Endothelial cell of umbilical vein (primary cell): ENCODE data around the gene C13orf46. TPM values are rescaled to one million over a fixed set of nuclear protein-coding genes. Genes with fewer than 3 reads are reported as not detected.

ENCODE experiments used
- BruUV-seq: library from RNA; stranded (reverse); fragments of 400-500 nt; replicated peaks from 2 replicates; lab custom pipeline; 2021; lab: Mats Ljungman, UMichigan
- CTCF ChIA-PET: fragments of 300-600, 350-600 bp; sonication (Branson Sonifier 250); formaldehyde crosslinking; loops from one replicate; lab custom pipeline; 2021; ENCODE audit warnings: antibody characterized with exemption, inconsistent platforms; lab: Charles Lee
- POLR2A ChIA-PET: fragments of 300-600, 350-600 bp; sonication (Branson Sonifier 250); formaldehyde crosslinking; loops from one replicate; lab custom pipeline; 2021; ENCODE audit warnings: antibody characterized with exemption, inconsistent platforms; lab: Charles Lee
- DNase-seq: peaks from one replicate; pipeline ENCODE4 v3.0.0-alpha.2; 2011; ENCODE audit warnings: low read depth, low spot score
- FAIRE-seq: peaks from 2 replicates; lab custom pipeline; 2011; peaks lifted over from hg19 to GRCh38; lab: Jason Lieb, UNC
- H2AFZ ChIP-seq: 2 replicates; pipeline ENCODE4 v1.6.0; 2012; ENCODE audit warnings: low read depth, low read length, control low read depth, inconsistent platforms
- H3K27ac ChIP-seq: 2 replicates; pipeline ENCODE4 v1.5.1; 2011; ENCODE audit warnings: low read depth, mild to moderate bottlenecking, control low read depth, low read length, moderate library complexity; ENCODE audit not compliant: insufficient read depth
- H3K27me3 ChIP-seq, 2 experiments: 2 replicates each; pipeline versions ENCODE4 v1.6.0 to v1.6.1; 2011; ENCODE audit warnings: low read length in 2 of 2, mixed read lengths in 1 of 2; ENCODE audit not compliant: control insufficient read depth in 2 of 2, insufficient read depth in 2 of 2
- H3K36me3 ChIP-seq, 2 experiments: 2 replicates in 1 of 2; 3 replicates in 1 of 2; pipeline ENCODE4 v1.5.1; 2011; ENCODE audit warnings: low read length in 2 of 2, mild to moderate bottlenecking in 1 of 2, moderate library complexity in 1 of 2; ENCODE audit not compliant: control insufficient read depth in 2 of 2, insufficient read depth in 2 of 2; ENCODE audit errors: extremely low read depth in 1 of 2
- H3K4me1 ChIP-seq: 3 replicates; pipeline ENCODE4 v1.5.1; 2011; ENCODE audit warnings: mild to moderate bottlenecking, low read length; ENCODE audit not compliant: control insufficient read depth, insufficient read depth; ENCODE audit errors: extremely low read depth
- H3K4me2 ChIP-seq: 2 replicates; pipeline ENCODE4 v1.6.1; 2011; ENCODE audit warnings: low read length, control low read depth, mixed read lengths; ENCODE audit not compliant: insufficient read depth
- H3K4me3 ChIP-seq, 3 experiments: fragments of 200-600 bp in 1 of 3; sonication (generic), shearing (Covaris generic) in 1 of 3; replicated peaks in 1 of 3; 2 replicates each; pipeline ENCODE4 v1.5.1; 2011 to 2016; ENCODE audit warnings: control low read depth in 3 of 3, low read length in 3 of 3, mild to moderate bottlenecking in 2 of 3, inconsistent platforms in 1 of 3, low read depth in 1 of 3, moderate library complexity in 1 of 3; ENCODE audit not compliant: insufficient read depth in 1 of 3
- H3K79me2 ChIP-seq: 2 replicates; pipeline ENCODE4 v1.6.0; 2012; ENCODE audit warnings: low read length, inconsistent platforms; ENCODE audit not compliant: control insufficient read depth, insufficient read depth
- H3K9ac ChIP-seq: replicated peaks from 2 replicates; pipeline ENCODE3; 2011; ENCODE audit warnings: low read length, control low read depth; ENCODE audit not compliant: insufficient read depth; ENCODE audit errors: extremely low read depth
- H3K9me1 ChIP-seq: replicated peaks from 3 replicates; pipeline ENCODE4 v1.6.0; 2011; ENCODE audit warnings: mild to moderate bottlenecking, low read length; ENCODE audit not compliant: control insufficient read depth, insufficient read depth; ENCODE audit errors: extremely low read depth
- H3K9me3 ChIP-seq: replicated peaks from 2 replicates; pipeline ENCODE4 v1.5.1; 2012; ENCODE audit warnings: low read length, inconsistent platforms; ENCODE audit not compliant: control insufficient read depth, insufficient read depth
- H4K20me1 ChIP-seq: replicated peaks from 2 replicates; pipeline ENCODE3; 2011; ENCODE audit warnings: mild to moderate bottlenecking, low read length; ENCODE audit not compliant: control insufficient read depth, insufficient read depth; ENCODE audit errors: extremely low read depth
- CTCF ChIP-seq, 2 donors: IDR thresholded peaks; 1 replicate in 1 of 2; 2 replicates in 1 of 2; pipeline ENCODE4 v1.5.1; 2011; ENCODE audit warnings: low read length in 2 of 2, mild to moderate bottlenecking in 2 of 2, moderate library complexity in 2 of 2, control low read depth in 1 of 2, inconsistent platforms in 1 of 2, low read depth in 1 of 2; ENCODE audit not compliant: insufficient read depth in 1 of 2; ENCODE audit errors: extremely low read depth in 1 of 2
- EZH2 ChIP-seq: IDR thresholded peaks from 2 replicates; pipeline ENCODE4 v1.6.1; 2012; ENCODE audit warnings: borderline replicate concordance, low read depth, mild to moderate bottlenecking, moderate library complexity, low read length, inconsistent platforms; ENCODE audit not compliant: severe bottlenecking
- FOS ChIP-seq: IDR thresholded peaks from 2 replicates; pipeline ENCODE4 v1.6.1; 2011; ENCODE audit warnings: mild to moderate bottlenecking, low read length, moderate library complexity, borderline replicate concordance; ENCODE audit not compliant: insufficient read depth
- GATA2 ChIP-seq: IDR thresholded peaks from 2 replicates; pipeline ENCODE4 v1.7.0; 2011; ENCODE audit warnings: low read depth, mild to moderate bottlenecking, moderate library complexity, mixed read lengths, low read length; ENCODE audit not compliant: insufficient read length, insufficient read depth
- MAX ChIP-seq: IDR thresholded peaks from 2 replicates; pipeline ENCODE4 v1.6.1; 2011; ENCODE audit not compliant: insufficient read depth, insufficient read length
- POLR2AphosphoS5 ChIP-seq: IDR thresholded peaks from 2 replicates; pipeline ENCODE4 v1.6.1; 2012; ENCODE audit warnings: low read depth, mild to moderate bottlenecking, control low read depth, low read length, moderate library complexity; ENCODE audit not compliant: insufficient read depth
- dilution Hi-C: fragments of 300-500 bp; cut with MboI; formaldehyde crosslinking; loops from one replicate; pipeline ENCODE4 v1.15.0; 2019; ENCODE audit warnings: low sequenced_read_pairs; ENCODE audit not compliant: extremely low pct_ligation_motif_present
- intact Hi-C: fragments of 100-400 bp; cut with micrococcal nuclease; formaldehyde crosslinking; loops from one replicate; pipeline ENCODE4 v1.10.0; 2022
- polyA plus RNA-seq, 4 experiments: library from polyadenylated mRNA; depleted of rRNA in 3 of 4; stranded (reverse) in 3 of 4; unstranded in 1 of 4; fragments of >200 nt; gene quantifications; 2 replicates each; pipeline versions ENCODE4 v1.2.1 to v1.2.3, GENCODE V29; 2011 to 2012; ENCODE audit warnings: missing spikeins in 1 of 4
- total RNA-seq: library from RNA; stranded (reverse); gene quantifications from 2 replicates; pipeline ENCODE4 v1.2.3, GENCODE V29; 2021

Gene C13orf46
- total and polyA plus RNA-seq, 2 donors (not counting 3 experiments of a cell fraction or from before 2014, with no cell fraction given) = 1.3 to 1.7 TPM

GRCh38 chr13:113929628-113930615 is 44.0 kb downstream of the C13orf46 start:
- Histone ChIP-seq H3K4me2 (no peak overlapping the region), H3K9me3 (no peaks in the 10 kb centered on the region), H4K20me1 (no peaks in the 10 kb centered on the region), H3K4me3 (no peak overlapping the region), H3K79me2 (no peaks in the 10 kb centered on the region), H3K36me3 (no peaks in the 10 kb centered on the region), H2AFZ (no peak overlapping the region), H3K27me3 (peaks cover 0 to 5% of the 10 kb centered on the region in 2 experiments), H3K27ac (no peak overlapping the region), H3K9ac (no peak overlapping the region), H3K4me1 (no peaks in the 10 kb centered on the region), H3K9me1 (no peaks in the 10 kb centered on the region)
- dilution Hi-C loops = no loop called here
- ChIA-PET CTCF (interaction anchor here (0.9 to 1.4 kb wide), 2 partner anchors 13 to 17 kb away, joined by 3 read pairs; no protein-coding TSS in a partner anchor), POLR2A (no interaction called here)
- no peak for DNase-seq
- intact Hi-C loops = no loop called here
- no TSS peak for BruUV-seq
- TF ChIP-seq MAX = no peak
- TF ChIP-seq POLR2AphosphoS5 = no peak
- TF ChIP-seq GATA2 = no peak
- TF ChIP-seq EZH2 = no peak
- TF ChIP-seq CTCF (IDR thresholded peaks at IDR 0.05; ENCODE audit: extremely low read depth in 1 of 2, insufficient read depth in 1 of 2, low read depth in 1 of 2, low read length in 2 of 2) = no peak
- TF ChIP-seq FOS = no peak
- no peak for FAIRE-seq
